LNCaP clone FGC (cell line): ENCODE results near the gene SLC32A1.

Experiments used
- DNase-seq: peaks from one replicate; pipeline ENCODE4 v3.0.0-alpha.2; 2011; ENCODE audit warnings: low read depth
- H3K4me3 ChIP-seq: 2 replicates; pipeline ENCODE4 v1.5.1; 2011; ENCODE audit warnings: mild to moderate bottlenecking, low read depth, low read length, control low read depth
- CTCF ChIP-seq: IDR thresholded peaks from 2 replicates; pipeline ENCODE4 v1.5.1; 2012; ENCODE audit warnings: mild to moderate bottlenecking; ENCODE audit not compliant: control insufficient read depth, insufficient read depth; ENCODE audit errors: extremely low read depth

The SLC32A1 gene

GRCh38 chr20:38725148-38725901, 1.0 kb downstream of the SLC32A1 start:
- no peak overlapping the region for H3K4me3 ChIP-seq
- TF ChIP-seq CTCF: no peak
- DNase-seq: no peak

GRCh38 chr20:38725931-38726803, 1.9 kb downstream of the SLC32A1 start:
- peak; percentile 35; the same call in 1 of the 2 replicates for TF ChIP-seq CTCF
- H3K4me3 ChIP-seq: no peak overlapping the region
- no peak for DNase-seq

GRCh38 chr20:38726804-38727606, 2.7 kb downstream of the SLC32A1 start:
- no peak for DNase-seq
- H3K4me3 ChIP-seq: no peak overlapping the region
- TF ChIP-seq CTCF: 0 out of 2 replicates have a peak, but pooled peaks have one; percentile 13

GRCh38 chr20:38727607-38728190, 3.4 kb downstream of the SLC32A1 start:
- H3K4me3 ChIP-seq: no peak overlapping the region
- DNase-seq: no peak
- no peak for TF ChIP-seq CTCF

- H3K4me3 ChIP-seq: no peak overlapping the region
- TF ChIP-seq CTCF: no peak
- no peak for DNase-seq
Observed at GRCh38 chr20:38728191-38728781, 4.0 kb downstream of the SLC32A1 start.
